Stimulated activated naive CD8-positive, alpha-beta T cell treated with anti-CD3 and anti-CD28 coated beads, Interleukin-15, Interleukin-2, amounts not matched to agents 100 ng/mL and 50 ng/mL, for 24 hours (primary cell): ENCODE data around the gene AMZ1.

Source experiments
- H3K27ac Mint-ChIP-seq: one replicate; pipeline ENCODE4 v1.8.0; 2021; ENCODE audit warnings: mild to moderate bottlenecking, mixed read lengths
- H3K27me3 Mint-ChIP-seq: one replicate; pipeline ENCODE4 v1.8.0; 2021; ENCODE audit warnings: mixed read lengths
- H3K36me3 Mint-ChIP-seq: one replicate; pipeline ENCODE4 v1.8.0; 2021; ENCODE audit warnings: low read depth, mixed read lengths
- H3K4me1 Mint-ChIP-seq: one replicate; pipeline ENCODE4 v1.8.0; 2021; ENCODE audit warnings: low read depth, mixed read lengths
- H3K4me3 Mint-ChIP-seq: one replicate; pipeline ENCODE4 v1.8.0; 2021; ENCODE audit warnings: mild to moderate bottlenecking, mixed read lengths
- H3K9me3 Mint-ChIP-seq: one replicate; pipeline ENCODE4 v1.8.0; 2021; ENCODE audit warnings: mixed read lengths

Gene AMZ1

GRCh38 chr7:2702594-2702957, 14.6 kb downstream of the AMZ1 start:
- Mint-ChIP-seq H3K9me3 (no peaks in the 10 kb centered on the region), H3K4me3 (no peak overlapping the region), H3K4me1 (peaks cover 22% of the 10 kb centered on the region), H3K27ac (no peak overlapping the region), H3K27me3 (peaks cover 16% of the 10 kb centered on the region), H3K36me3 (no peaks in the 10 kb centered on the region)

- H3K4me3 Mint-ChIP-seq: no peak overlapping the region
- no peak overlapping the region for H3K27ac Mint-ChIP-seq
- H3K9me3 Mint-ChIP-seq: no peaks in the 10 kb centered on the region
- peaks cover 12% of the 10 kb centered on the region for H3K4me1 Mint-ChIP-seq
- peaks cover 9% of the 10 kb centered on the region for H3K27me3 Mint-ChIP-seq
- H3K36me3 Mint-ChIP-seq: no peaks in the 10 kb centered on the region
Measured at GRCh38 chr7:2705371-2706096, 17.5 kb downstream of the AMZ1 start.

GRCh38 chr7:2706685-2707126, 18.7 kb downstream of the AMZ1 start:
- no peaks in the 10 kb centered on the region for H3K36me3 Mint-ChIP-seq
- H3K4me1 Mint-ChIP-seq: peaks cover 20% of the 10 kb centered on the region
- H3K9me3 Mint-ChIP-seq: no peaks in the 10 kb centered on the region
- H3K27me3 Mint-ChIP-seq: peaks cover 15% of the 10 kb centered on the region
- H3K4me3 Mint-ChIP-seq: no peak overlapping the region
- H3K27ac Mint-ChIP-seq: no peak overlapping the region

- H3K36me3 Mint-ChIP-seq: no peaks in the 10 kb centered on the region
- peaks cover 11% of the 10 kb centered on the region for H3K27me3 Mint-ChIP-seq
- no peak overlapping the region for H3K27ac Mint-ChIP-seq
Measured at GRCh38 chr7:2707481-2707880, 19.5 kb downstream of the AMZ1 start.

GRCh38 chr7:2708041-2708440, 20.0 kb downstream of the AMZ1 start:
- Mint-ChIP-seq H3K27me3 (peaks cover 10% of the 10 kb centered on the region), H3K27ac (no peak overlapping the region), H3K4me1 (peaks cover 20% of the 10 kb centered on the region), H3K4me3 (no peak overlapping the region), H3K9me3 (no peaks in the 10 kb centered on the region), H3K36me3 (no peaks in the 10 kb centered on the region)

More at GRCh38 chr7:2707481-2707880, 19.5 kb downstream of the AMZ1 start:
- Mint-ChIP-seq H3K9me3 (no peaks in the 10 kb centered on the region), H3K4me3 (no peak overlapping the region), H3K4me1 (peaks cover 20% of the 10 kb centered on the region)

- peaks cover 9% of the 10 kb centered on the region for H3K27me3 Mint-ChIP-seq
- H3K9me3 Mint-ChIP-seq: no peaks in the 10 kb centered on the region
- no peaks in the 10 kb centered on the region for H3K36me3 Mint-ChIP-seq
- H3K4me1 Mint-ChIP-seq: peaks cover 20% of the 10 kb centered on the region
- no peak overlapping the region for H3K27ac Mint-ChIP-seq
- H3K4me3 Mint-ChIP-seq: no peak overlapping the region
Measured at GRCh38 chr7:2708547-2709310, 20.7 kb downstream of the AMZ1 start.

- Mint-ChIP-seq H3K9me3 (no peaks in the 10 kb centered on the region), H3K27me3 (peaks cover 19% of the 10 kb centered on the region), H3K36me3 (peaks cover 3% of the 10 kb centered on the region), H3K4me1 (peaks cover 26% of the 10 kb centered on the region), H3K4me3 (peak overlapping the region; percentile 21), H3K27ac (no peak overlapping the region)
Measured at GRCh38 chr7:2709553-2710285, 21.7 kb downstream of the AMZ1 start.

- H3K27ac Mint-ChIP-seq: no peak overlapping the region
- peak overlapping the region; percentile 21 for H3K4me3 Mint-ChIP-seq
- H3K27me3 Mint-ChIP-seq: peaks cover 24% of the 10 kb centered on the region
- H3K9me3 Mint-ChIP-seq: no peaks in the 10 kb centered on the region
- H3K4me1 Mint-ChIP-seq: peaks cover 32% of the 10 kb centered on the region
- peaks cover 8% of the 10 kb centered on the region for H3K36me3 Mint-ChIP-seq
Measured at GRCh38 chr7:2710286-2710655, 22.3 kb downstream of the AMZ1 start.

- Mint-ChIP-seq H3K4me3 (peak overlapping the region; percentile 21), H3K27me3 (peaks cover 26% of the 10 kb centered on the region), H3K27ac (no peak overlapping the region), H3K4me1 (peaks cover 39% of the 10 kb centered on the region), H3K36me3 (peaks cover 10% of the 10 kb centered on the region), H3K9me3 (no peaks in the 10 kb centered on the region)
Measured at GRCh38 chr7:2710901-2711551, 23.0 kb downstream of the AMZ1 start.

- peaks cover 29% of the 10 kb centered on the region for H3K27me3 Mint-ChIP-seq
- no peak overlapping the region for H3K4me3 Mint-ChIP-seq
- H3K27ac Mint-ChIP-seq: no peak overlapping the region
- H3K4me1 Mint-ChIP-seq: peaks cover 50% of the 10 kb centered on the region
- H3K36me3 Mint-ChIP-seq: peaks cover 10% of the 10 kb centered on the region
- no peaks in the 10 kb centered on the region for H3K9me3 Mint-ChIP-seq
Measured at GRCh38 chr7:2711895-2712675, 24.1 kb downstream of the AMZ1 start.

- Mint-ChIP-seq H3K4me3 (no peak overlapping the region), H3K36me3 (peaks cover 13% of the 10 kb centered on the region), H3K27ac (no peak overlapping the region), H3K4me1 (peaks cover 63% of the 10 kb centered on the region), H3K27me3 (peaks cover 29% of the 10 kb centered on the region), H3K9me3 (no peaks in the 10 kb centered on the region)
Measured at GRCh38 chr7:2713370-2713769, 25.4 kb downstream of the AMZ1 start.

- H3K9me3 Mint-ChIP-seq: no peaks in the 10 kb centered on the region
- H3K36me3 Mint-ChIP-seq: peaks cover 13% of the 10 kb centered on the region
- peaks cover 69% of the 10 kb centered on the region for H3K4me1 Mint-ChIP-seq
- H3K27ac Mint-ChIP-seq: no peak overlapping the region
- H3K4me3 Mint-ChIP-seq: no peak overlapping the region
- peaks cover 29% of the 10 kb centered on the region for H3K27me3 Mint-ChIP-seq
Measured at GRCh38 chr7:2713978-2714377, 26.0 kb downstream of the AMZ1 start.

- no peaks in the 10 kb centered on the region for H3K9me3 Mint-ChIP-seq
Measured at GRCh38 chr7:2714636-2715035, 26.6 kb downstream of the AMZ1 start.

More at GRCh38 chr7:2714636-2715035, 26.6 kb downstream of the AMZ1 start:
- Mint-ChIP-seq H3K27ac (peak overlapping the region; percentile 75), H3K4me3 (peak overlapping the region; percentile 53), H3K27me3 (peaks cover 29% of the 10 kb centered on the region), H3K4me1 (peaks cover 72% of the 10 kb centered on the region), H3K36me3 (peaks cover 13% of the 10 kb centered on the region)
